SU-DHL-6 (cell line): ENCODE data around the gene IL33.

Experiments
- H2AFZ ChIP-seq: fragments of 200-600 bp; sonication (generic); 2 replicates; pipeline ENCODE4 v1.6.1; 2014; ENCODE audit warnings: low read depth, mild to moderate bottlenecking, moderate library complexity, mixed read lengths, antibody characterized with exemption, low read length; ENCODE audit not compliant: severe bottlenecking
- H3F3A ChIP-seq: fragments of 200-600 bp; shearing (Covaris generic); 2 replicates; pipeline ENCODE4 v1.6.0; 2016; ENCODE audit warnings: antibody characterized with exemption, mild to moderate bottlenecking; ENCODE audit not compliant: insufficient read depth
- H3K27ac ChIP-seq: fragments of 200-600 bp; sonication (generic); 2 replicates; pipeline ENCODE4 v1.5.1; 2016; ENCODE audit warnings: low read depth, mild to moderate bottlenecking, low read length, moderate library complexity, mixed read lengths
- H3K27me3 ChIP-seq: fragments of 200-600 bp; sonication (generic), shearing (Covaris generic); 2 replicates; pipeline ENCODE4 v1.6.0; 2014; ENCODE audit warnings: mild to moderate bottlenecking, low read length
- H3K36me3 ChIP-seq: fragments of 200-600 bp; sonication (generic); 2 replicates; pipeline ENCODE4 v1.6.1; 2014; ENCODE audit warnings: mild to moderate bottlenecking, low read length, mixed read lengths
- H3K4me2 ChIP-seq: fragments of 300-600, 200-600 bp; shearing (Covaris generic), sonication (generic); 2 replicates; pipeline ENCODE4 v1.6.0; 2014; ENCODE audit warnings: low read length, low read depth, mild to moderate bottlenecking; ENCODE audit not compliant: poor library complexity, severe bottlenecking
- H3K4me3 ChIP-seq: fragments of 200-600 bp; sonication (generic); 2 replicates; pipeline ENCODE4 v1.5.1; 2014; ENCODE audit warnings: antibody characterized with exemption, low read length, mild to moderate bottlenecking, mixed read lengths; ENCODE audit not compliant: insufficient read depth, poor library complexity, severe bottlenecking
- H3K79me2 ChIP-seq: fragments of 200-600 bp; sonication (generic); 2 replicates; pipeline ENCODE4 v1.6.1; 2014; ENCODE audit warnings: mild to moderate bottlenecking, low read length, moderate library complexity; ENCODE audit not compliant: insufficient read depth
- H3K9ac ChIP-seq: fragments of 200-600 bp; sonication (generic); 2 replicates; pipeline ENCODE4 v1.7.0; 2014; ENCODE audit warnings: mild to moderate bottlenecking, low read length
- H3K9me2 ChIP-seq: fragments of 200-600 bp; sonication (generic); replicated peaks from 2 replicates; pipeline ENCODE4 v1.6.1; 2014; ENCODE audit warnings: low read length; ENCODE audit not compliant: insufficient read depth
- H3K9me3 ChIP-seq: fragments of 200-600 bp; sonication (generic); 2 replicates; pipeline ENCODE4 v1.6.1; 2014; ENCODE audit warnings: low read length, mixed read lengths; ENCODE audit not compliant: insufficient read depth
- H4K20me1 ChIP-seq: fragments of 200-600 bp; sonication (generic); 2 replicates; pipeline ENCODE4 v1.6.1; 2014; ENCODE audit warnings: low read depth, mild to moderate bottlenecking, antibody characterized with exemption, low read length, moderate library complexity, mixed read lengths
- EZH2phosphoT487 ChIP-seq: fragments of 200-600 bp; sonication (generic), shearing (Covaris generic); conservative IDR thresholded peaks from 2 replicates; pipeline ENCODE4 v1.6.1; 2018; ENCODE audit warnings: mild to moderate bottlenecking, antibody characterized with exemption, low read length, moderate library complexity, mixed read lengths
- TF ChIP-seq, protein P1 (sequence below): fragments of 200-600 bp; sonication (generic); IDR thresholded peaks from one replicate; pipeline ENCODE4 v1.5.1; 2017; ENCODE audit warnings: antibody characterized with exemption, mild to moderate bottlenecking, low read length, moderate library complexity; ENCODE audit not compliant: insufficient read depth, poor library complexity, severe bottlenecking

Gene IL33

DNA sequence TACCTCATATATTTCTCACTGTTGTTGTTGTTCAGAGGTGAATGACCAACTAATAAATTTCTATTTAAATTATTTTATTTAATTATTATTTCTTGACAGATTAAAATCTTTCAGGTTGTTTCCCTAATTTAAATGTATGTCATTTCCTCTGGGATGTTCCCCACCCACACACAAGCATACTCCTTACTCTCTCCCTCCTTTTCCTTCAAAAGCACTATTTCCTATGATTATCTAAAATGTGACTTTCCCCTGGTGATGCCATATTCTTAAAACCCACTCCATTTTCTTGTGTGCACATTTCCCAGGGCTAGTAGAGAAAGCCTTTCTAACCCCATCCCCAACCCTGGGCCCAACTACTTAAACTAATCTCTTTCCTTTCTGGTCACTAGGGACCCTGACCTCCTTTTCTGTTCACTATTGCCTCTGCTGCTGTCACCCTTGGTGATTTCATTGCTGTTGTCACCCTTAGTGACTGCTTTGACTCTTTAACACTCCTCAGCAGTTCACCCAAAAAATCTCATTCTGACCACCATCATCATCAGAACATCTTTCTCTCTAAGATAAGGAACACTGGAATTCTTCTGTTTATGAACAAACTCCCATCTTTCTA lies 16.8 kb downstream of the IL33 start:
- Histone ChIP-seq H3K4me3 (no peak overlapping the region), H3F3A (no peaks in the 10 kb centered on the region), H3K9me3 (no peaks in the 10 kb centered on the region), H3K4me2 (no peak overlapping the region), H3K27ac (no peak overlapping the region), H3K9me2 (no peaks in the 10 kb centered on the region), H3K27me3 (no peaks in the 10 kb centered on the region), H3K36me3 (no peaks in the 10 kb centered on the region), H4K20me1 (no peaks in the 10 kb centered on the region), H2AFZ (no peak overlapping the region), H3K9ac (no peak overlapping the region), H3K79me2 (no peaks in the 10 kb centered on the region)
- no peak for TF ChIP-seq EZH2phosphoT487
- TF ChIP-seq, protein P1, sequence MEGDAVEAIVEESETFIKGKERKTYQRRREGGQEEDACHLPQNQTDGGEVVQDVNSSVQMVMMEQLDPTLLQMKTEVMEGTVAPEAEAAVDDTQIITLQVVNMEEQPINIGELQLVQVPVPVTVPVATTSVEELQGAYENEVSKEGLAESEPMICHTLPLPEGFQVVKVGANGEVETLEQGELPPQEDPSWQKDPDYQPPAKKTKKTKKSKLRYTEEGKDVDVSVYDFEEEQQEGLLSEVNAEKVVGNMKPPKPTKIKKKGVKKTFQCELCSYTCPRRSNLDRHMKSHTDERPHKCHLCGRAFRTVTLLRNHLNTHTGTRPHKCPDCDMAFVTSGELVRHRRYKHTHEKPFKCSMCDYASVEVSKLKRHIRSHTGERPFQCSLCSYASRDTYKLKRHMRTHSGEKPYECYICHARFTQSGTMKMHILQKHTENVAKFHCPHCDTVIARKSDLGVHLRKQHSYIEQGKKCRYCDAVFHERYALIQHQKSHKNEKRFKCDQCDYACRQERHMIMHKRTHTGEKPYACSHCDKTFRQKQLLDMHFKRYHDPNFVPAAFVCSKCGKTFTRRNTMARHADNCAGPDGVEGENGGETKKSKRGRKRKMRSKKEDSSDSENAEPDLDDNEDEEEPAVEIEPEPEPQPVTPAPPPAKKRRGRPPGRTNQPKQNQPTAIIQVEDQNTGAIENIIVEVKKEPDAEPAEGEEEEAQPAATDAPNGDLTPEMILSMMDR = no peak

DNA sequence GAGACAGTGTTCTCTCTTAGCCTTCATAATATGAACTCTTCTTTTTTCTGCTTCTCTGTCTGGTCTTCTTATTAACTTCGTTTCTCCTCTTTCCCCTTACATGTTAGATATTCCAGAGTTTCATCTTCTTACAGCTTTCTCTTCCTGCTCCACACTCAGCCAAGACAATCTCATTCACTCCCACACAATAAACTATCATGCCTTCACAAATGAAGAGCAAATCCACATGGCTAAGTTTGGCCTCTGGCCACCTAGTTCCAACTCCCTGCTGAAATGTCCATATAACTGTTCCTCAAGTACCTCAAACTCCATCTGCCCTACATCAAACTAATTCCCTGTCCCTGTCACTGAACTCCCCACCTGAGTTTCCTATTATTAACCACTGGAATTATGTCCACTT lies 18.4 kb downstream of the IL33 start:
- no peak for TF ChIP-seq EZH2phosphoT487
- TF ChIP-seq, protein P1 = no peak
- Histone ChIP-seq H3K27me3 (no peaks in the 10 kb centered on the region), H3K9me3 (no peaks in the 10 kb centered on the region), H3K4me3 (no peak overlapping the region), H3K4me2 (no peak overlapping the region), H3F3A (no peaks in the 10 kb centered on the region), H4K20me1 (no peaks in the 10 kb centered on the region), H3K27ac (no peak overlapping the region), H3K9me2 (no peaks in the 10 kb centered on the region), H3K79me2 (no peaks in the 10 kb centered on the region), H3K36me3 (no peaks in the 10 kb centered on the region), H3K9ac (no peak overlapping the region), H2AFZ (no peak overlapping the region)

DNA sequence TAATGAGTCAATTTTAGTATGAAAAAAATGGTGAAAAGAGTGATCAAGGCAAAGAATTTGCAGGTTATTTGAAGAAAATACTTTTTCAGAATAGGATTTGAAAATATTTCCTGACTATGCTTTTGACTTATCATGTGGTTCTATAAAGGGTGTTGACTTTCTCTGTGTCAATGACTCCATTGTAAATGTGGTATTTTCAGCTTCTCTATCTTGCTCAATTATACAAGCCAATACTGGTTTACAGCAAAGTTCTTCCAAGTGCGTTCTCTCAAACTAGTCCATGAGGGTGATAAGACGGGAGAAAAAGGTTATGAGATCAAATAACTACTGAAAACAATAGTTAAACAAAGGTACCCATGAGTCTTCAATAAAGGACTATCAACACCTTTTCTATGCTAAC lies 21.7 kb downstream of the IL33 start:
- Histone ChIP-seq H3K27me3 (no peaks in the 10 kb centered on the region), H3K4me3 (no peak overlapping the region), H4K20me1 (no peaks in the 10 kb centered on the region), H3K27ac (no peak overlapping the region), H3F3A (no peaks in the 10 kb centered on the region), H3K9ac (no peak overlapping the region), H3K9me2 (no peaks in the 10 kb centered on the region), H3K9me3 (no peaks in the 10 kb centered on the region), H3K4me2 (no peak overlapping the region), H3K36me3 (no peaks in the 10 kb centered on the region), H3K79me2 (no peaks in the 10 kb centered on the region), H2AFZ (no peak overlapping the region)
- TF ChIP-seq, protein P1 = no peak
- TF ChIP-seq EZH2phosphoT487 = no peak
